ENCODE measurements around the gene CIITA.

The CIITA gene

DNA sequence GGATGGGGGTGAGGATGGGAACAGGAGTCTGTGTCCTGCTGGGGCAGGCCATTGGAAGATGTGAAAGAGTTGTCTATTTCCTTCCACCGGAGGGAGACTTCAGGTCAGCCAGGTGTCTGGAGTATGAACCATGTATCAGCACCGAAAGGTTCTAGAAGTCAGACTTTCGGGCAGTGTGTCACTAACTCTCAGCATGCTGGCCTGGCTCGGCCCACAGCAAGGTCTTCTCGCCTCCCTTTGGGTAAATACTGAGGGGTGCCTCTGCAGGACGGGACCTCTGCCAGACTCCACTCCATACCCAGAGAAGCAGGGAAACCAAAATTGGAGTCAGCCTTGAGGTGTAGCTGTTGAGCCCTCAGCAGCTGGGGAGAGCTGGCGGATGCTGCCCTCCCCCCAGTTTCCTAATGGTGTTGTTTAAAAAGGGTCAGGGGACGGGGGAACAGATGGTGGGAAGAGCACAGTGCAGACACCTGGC is 507 bp downstream of the CIITA start:
- no peak overlapping the region for H3K27ac ChIP-seq
- no peak for TF ChIP-seq ZFX (IDR thresholded peaks at IDR 0.05)
- TF ChIP-seq, protein P1, sequence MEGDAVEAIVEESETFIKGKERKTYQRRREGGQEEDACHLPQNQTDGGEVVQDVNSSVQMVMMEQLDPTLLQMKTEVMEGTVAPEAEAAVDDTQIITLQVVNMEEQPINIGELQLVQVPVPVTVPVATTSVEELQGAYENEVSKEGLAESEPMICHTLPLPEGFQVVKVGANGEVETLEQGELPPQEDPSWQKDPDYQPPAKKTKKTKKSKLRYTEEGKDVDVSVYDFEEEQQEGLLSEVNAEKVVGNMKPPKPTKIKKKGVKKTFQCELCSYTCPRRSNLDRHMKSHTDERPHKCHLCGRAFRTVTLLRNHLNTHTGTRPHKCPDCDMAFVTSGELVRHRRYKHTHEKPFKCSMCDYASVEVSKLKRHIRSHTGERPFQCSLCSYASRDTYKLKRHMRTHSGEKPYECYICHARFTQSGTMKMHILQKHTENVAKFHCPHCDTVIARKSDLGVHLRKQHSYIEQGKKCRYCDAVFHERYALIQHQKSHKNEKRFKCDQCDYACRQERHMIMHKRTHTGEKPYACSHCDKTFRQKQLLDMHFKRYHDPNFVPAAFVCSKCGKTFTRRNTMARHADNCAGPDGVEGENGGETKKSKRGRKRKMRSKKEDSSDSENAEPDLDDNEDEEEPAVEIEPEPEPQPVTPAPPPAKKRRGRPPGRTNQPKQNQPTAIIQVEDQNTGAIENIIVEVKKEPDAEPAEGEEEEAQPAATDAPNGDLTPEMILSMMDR (conservative IDR thresholded peaks at IDR 0.05): no peak

DNA sequence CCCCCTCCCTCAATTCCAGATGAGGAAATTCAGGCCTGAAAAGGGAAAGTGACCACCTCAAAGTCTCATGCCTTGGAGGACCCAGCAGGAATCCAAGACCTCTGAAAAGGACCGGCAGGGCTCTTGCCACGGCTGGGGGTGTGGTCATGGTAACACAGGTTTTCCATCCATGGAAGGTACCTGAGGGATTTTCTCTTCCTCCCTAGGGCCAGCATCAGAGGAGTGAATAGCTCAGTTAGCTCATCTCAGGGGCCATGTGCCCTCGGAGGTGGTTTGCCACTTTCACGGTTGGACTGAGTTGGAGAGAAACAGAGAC is 1.3 kb downstream of the CIITA start:
- no peak for TF ChIP-seq ZFX (IDR thresholded peaks at IDR 0.05)
- TF ChIP-seq, protein P1 (conservative IDR thresholded peaks at IDR 0.05): no peak
- H3K27ac ChIP-seq: no peak overlapping the region

DNA sequence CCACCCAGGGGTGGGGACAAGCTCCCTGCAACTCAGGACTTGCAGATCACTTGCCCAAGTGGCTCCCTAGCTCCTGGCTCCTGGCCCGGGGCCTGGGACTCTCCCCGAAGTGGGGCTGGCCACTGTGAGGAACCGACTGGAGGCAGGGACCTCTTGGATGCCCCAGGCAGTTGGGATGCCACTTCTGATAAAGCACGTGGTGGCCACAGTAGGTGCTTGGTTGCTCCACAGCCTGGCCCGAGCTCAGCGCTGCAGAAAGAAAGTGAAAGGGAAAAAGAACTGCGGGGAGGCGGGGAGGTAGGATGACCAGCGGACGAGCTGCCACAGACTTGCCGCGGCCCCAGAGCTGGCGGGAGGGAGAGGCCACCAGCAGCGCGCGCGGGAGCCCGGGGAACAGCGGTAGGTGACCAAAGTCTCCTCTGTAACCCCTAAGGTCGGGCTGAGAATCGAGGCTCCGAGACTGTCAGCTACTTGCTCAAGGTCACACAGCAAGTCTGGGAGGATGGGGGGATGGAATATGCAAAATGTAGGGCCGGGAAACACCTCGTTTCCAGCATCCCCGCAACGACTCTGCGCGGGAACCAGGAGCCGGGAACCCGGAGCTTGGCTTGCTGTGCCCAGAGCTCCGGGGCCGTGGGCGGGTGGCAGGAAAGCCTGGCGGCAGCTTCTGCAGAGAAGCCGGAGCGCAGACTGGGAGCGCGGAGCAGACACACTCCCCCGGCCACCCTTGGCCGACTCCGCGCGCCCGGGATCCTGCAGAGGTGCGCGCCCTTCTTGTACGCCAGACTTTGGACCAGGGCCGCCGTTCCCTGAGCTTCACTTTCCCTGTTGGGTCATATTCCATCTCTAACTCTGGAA is 1.9 kb downstream of the CIITA start:
- no peak for TF ChIP-seq ZFX (IDR thresholded peaks at IDR 0.05)
- TF ChIP-seq, protein P1 (conservative IDR thresholded peaks at IDR 0.05): no peak
- H3K27ac ChIP-seq: no peak overlapping the region

DNA sequence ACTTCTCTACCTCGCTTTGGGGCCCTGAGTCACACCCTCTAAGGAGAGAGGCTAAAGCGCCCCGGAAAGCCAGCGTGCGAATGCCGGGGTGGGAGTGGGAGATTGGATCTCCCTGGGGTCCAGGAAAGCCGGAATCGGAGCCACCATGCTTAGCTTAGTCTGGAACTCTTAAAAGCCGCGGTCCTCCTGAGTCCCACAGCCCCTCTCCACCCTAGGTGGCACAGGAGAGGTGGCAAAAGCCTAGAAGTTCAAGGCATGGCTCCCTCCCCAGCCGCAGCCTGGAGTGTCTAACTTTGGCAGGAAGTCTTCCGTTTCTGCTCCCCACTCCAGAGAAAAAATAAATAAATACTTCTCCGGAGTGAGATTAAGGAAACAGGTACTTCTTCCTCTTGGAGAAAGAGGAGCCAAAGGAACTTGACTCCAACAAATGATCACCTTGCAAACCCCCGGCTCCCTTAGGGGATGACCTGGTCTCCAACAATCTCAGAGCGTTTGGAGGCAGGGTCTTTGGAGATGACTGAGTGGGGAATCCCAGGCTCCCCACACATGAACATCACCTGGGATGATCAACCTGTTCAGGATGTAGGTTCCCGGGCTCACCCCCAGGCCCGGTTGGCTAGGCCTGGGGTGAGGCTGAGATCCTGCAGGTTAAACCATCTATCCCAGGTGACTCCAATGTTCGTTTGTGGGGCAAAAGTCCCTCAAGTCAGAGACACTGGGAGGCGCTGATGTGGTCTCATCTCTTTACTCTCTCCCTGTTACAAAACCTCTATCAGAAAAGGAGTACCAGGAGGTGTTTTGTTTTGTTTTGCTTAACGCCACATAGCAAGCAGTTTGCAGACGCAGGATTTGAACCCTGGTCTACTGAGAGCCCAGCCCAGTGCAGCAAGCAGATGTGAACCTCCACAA is 2.9 kb downstream of the CIITA start:
- H3K27ac ChIP-seq: no peak overlapping the region
- TF ChIP-seq ZFX (IDR thresholded peaks at IDR 0.05): no peak
- TF ChIP-seq, protein P1 (conservative IDR thresholded peaks at IDR 0.05): no peak

DNA sequence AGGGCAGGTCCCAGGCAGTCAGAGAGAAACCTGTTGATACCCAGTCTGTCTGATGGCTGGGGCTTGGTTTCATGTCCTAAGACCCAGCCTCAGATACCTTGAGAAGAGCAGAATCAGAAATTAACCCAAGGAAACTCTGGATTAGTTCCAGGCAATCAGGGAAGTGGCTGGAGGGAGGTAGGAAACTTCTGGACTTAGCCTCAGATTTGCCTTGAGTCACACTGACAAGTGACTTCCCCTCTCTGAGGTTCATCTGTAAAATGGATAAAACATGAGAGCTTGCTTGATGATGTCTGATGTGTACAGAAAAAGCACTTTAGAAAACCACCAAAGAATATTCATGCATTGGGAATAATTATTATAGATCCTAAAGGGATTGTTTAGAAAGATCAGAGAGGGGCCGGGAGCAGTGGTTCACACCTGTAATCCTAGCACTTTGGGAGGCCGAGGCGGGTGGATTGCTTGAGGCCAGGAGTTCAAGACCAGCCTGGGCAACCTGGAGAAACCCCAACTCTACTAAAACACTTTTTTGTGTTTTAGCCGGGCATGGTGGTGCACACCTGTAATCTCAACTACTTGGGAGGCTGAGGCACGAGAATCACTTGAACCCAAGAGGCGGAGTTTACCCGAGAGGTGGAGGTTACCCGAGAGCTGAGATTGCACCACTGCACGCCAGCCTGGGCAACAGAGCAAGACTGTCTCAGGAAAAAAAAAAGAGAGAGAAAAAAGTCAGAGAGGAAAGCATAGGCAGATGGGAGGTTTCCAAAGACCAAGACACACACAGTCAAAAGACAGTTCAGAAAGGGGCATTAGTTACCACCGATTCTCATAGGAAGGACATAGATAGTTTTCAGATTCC is 3.8 kb downstream of the CIITA start:
- no peak for TF ChIP-seq ZFX (IDR thresholded peaks at IDR 0.05)
- TF ChIP-seq, protein P1 (conservative IDR thresholded peaks at IDR 0.05): no peak
- H3K27ac ChIP-seq: no peak overlapping the region

DNA sequence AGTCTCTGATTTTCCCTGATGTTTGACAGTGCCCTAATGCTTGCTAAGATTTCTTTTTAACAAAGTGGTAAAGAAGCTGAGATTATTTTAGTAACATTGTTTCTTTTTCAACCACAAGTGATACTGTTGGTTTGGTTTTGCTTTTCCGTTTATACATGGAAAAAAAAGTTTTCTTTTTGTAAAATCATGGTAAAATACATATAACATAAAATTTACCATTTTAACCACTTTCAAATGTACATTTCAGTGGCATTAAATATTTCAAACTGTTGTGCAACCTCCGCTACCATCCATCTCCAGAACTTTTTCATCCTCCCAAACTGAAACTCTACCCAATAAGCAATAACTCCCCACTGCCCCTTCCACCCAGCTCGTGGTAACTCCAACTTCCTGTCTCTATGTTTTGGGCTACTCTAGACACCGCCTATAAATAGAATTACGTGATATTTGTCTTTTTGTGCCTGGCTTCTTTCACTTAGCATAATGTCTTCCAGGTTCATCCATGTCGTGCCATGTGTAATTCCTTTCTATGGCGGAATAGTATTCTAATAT is 4.6 kb downstream of the CIITA start:
- no peak overlapping the region for H3K27ac ChIP-seq
- TF ChIP-seq, protein P1 (conservative IDR thresholded peaks at IDR 0.05): no peak
- TF ChIP-seq ZFX (IDR thresholded peaks at IDR 0.05): no peak

All from C4-2B (cell line).